ENCODE results near the gene LGALS4. TPM values are rescaled to one million over a fixed set of nuclear protein-coding genes. Genes with fewer than 3 reads are reported as not detected.

LGALS4 gene
- total RNA-seq, 3 donors from 2014 or later: 2,367 to 7,005 (median 6,199) TPM

GRCh38 chr19:38852231-38853044, 39.7 kb upstream of the LGALS4 start:
- no peaks in the 10 kb centered on the region for H3K9me3 ChIP-seq
- peaks cover 19% of the 10 kb centered on the region for H3K4me1 ChIP-seq (ENCODE audit: low read depth)
- DNase-seq (peak; percentile 73 to 83 (median 81)), ATAC-seq (no peak)
- H3K4me3 ChIP-seq: peak overlapping the region; percentile 44
- H3K36me3 ChIP-seq (ENCODE audit: low read depth): no peaks in the 10 kb centered on the region
- TF ChIP-seq CTCF (IDR thresholded peaks at IDR 0.05): no peak
- intact Hi-C loops (cut with DNase I, micrococcal nuclease): no loop called here

DNA sequence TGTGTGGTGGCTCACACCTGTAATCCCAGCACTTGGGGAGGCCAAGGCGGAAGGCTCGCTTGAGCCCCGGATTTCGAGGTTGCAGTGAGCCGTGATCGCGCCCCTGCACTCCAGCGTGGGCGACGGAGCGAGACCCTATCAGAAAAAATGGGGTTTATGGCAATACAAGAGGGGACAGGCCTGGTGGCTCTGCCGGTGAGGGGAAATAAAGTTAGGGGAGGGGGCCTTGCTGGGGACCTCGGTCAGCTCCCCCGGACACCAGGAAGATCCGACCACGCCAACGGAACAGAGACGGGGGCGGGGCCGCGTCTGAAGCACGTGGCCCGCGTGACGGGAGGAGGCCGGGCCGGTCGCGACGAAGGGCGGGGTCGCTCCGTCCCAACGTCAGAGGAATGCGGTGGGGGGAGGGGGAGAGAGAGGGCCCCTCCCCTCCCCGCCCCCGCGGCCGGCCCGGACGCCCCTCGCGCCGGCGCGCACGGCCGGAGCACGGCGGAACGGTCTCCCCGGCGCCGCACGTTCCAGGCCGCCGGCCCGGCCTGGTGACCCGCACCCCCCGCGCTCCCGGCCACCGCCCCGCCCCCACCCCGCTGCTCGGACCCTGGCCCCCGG, 39.0 kb upstream of the LGALS4 start:
- H3K4me3 ChIP-seq: peak overlapping the region; percentile 44
- intact Hi-C loops (cut with DNase I, micrococcal nuclease): no loop called here
- H3K9me3 ChIP-seq: no peaks in the 10 kb centered on the region
- TF ChIP-seq CTCF (IDR thresholded peaks at IDR 0.05): no peak
- ATAC-seq (peak; percentile 62), DNase-seq (peak; percentile 96 to 97 (median 97))
- H3K4me1 ChIP-seq (ENCODE audit: low read depth): peaks cover 24% of the 10 kb centered on the region
- H3K36me3 ChIP-seq (ENCODE audit: low read depth): peaks cover 4% of the 10 kb centered on the region

DNA sequence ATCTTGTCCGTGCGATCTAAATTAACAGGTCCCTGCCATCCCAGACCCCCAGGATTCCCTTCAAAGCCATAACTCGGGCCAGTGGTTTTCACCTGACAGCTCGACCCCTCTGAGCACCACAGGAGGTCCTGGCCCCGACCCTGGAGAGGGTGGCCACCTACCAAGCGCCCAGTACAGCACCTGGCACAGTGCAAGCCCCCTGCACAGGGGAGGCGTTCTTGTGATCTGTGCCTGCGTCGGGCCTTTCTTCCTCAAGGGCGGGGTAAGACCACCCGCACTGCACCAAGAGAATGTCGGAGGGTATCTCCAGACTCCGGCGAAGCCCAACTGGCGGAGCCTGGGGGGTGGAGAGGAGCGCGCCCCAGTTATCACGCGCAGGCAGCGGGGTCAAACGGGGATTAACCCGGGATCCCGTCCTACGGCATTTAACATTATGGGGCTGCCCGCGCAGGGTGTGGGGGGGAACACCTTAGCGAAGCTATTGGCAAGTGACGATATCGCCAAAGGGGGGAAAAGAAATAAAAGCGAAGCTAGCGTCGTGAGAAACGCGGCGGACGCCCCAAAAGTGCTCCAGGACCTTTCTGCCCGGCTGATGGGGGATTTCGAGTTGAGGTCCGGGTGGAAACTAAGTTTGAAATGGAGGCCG, 38.4 kb upstream of the LGALS4 start:
- H3K36me3 ChIP-seq (ENCODE audit: low read depth): peaks cover 10% of the 10 kb centered on the region
- DNase-seq: peak; percentile 59 to 81 (median 68)
- peak overlapping the region; percentile 44 for H3K4me3 ChIP-seq
- peaks cover 26% of the 10 kb centered on the region for H3K4me1 ChIP-seq (ENCODE audit: low read depth)
- no peak for TF ChIP-seq CTCF (IDR thresholded peaks at IDR 0.05)
- no peaks in the 10 kb centered on the region for H3K9me3 ChIP-seq
- ATAC-seq: no peak
- intact Hi-C loops (cut with DNase I, micrococcal nuclease): no loop called here

DNA sequence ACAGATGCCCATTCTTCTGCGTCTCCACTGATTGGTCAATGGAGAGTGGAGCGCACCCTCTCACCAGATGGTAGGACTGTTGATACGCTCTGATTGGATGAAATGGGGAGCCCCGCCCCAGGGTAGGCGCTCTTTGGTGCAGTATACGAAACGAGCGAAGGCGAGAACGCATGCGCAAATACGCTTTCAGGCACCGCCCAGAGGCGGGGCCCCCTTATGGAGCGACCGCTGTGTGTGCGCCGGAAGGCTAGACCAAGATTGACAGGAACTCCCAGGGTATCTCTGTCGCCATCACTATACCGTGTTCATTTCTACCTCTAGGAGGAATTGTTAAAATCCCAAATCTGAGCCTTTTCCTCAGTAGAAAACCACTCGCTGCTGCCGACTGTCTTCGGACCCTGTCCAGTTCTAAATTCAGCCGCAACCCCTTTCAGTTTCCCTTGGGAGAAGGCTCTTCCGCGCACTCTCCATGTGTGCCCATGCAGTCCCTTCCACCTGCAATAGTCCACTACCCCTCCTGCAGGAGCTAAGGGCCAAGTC, 37.8 kb upstream of the LGALS4 start:
- DNase-seq: peak in 2 of 3 donors; percentile 99 to 100
- Histone ChIP-seq H3K4me3 (peak overlapping the region; percentile 90), H3K36me3 (ENCODE audit: low read depth) (peaks cover 12% of the 10 kb centered on the region), H3K9me3 (no peaks in the 10 kb centered on the region), H3K4me1 (ENCODE audit: low read depth) (peaks cover 27% of the 10 kb centered on the region)
- intact Hi-C loops (cut with DNase I, micrococcal nuclease): no loop called here
- ATAC-seq: peak; percentile 78
- peak; percentile 7 for TF ChIP-seq CTCF (IDR thresholded peaks at IDR 0.05)

- peak; percentile 12 for TF ChIP-seq CTCF (IDR thresholded peaks at IDR 0.05)
- peaks cover 27% of the 10 kb centered on the region for H3K4me1 ChIP-seq (ENCODE audit: low read depth)
- intact Hi-C loops (cut with DNase I, micrococcal nuclease): no loop called here
- DNase-seq (peak in 2 of 3 donors; percentile 99), ATAC-seq (peak; percentile 79)
- peaks cover 16% of the 10 kb centered on the region for H3K36me3 ChIP-seq (ENCODE audit: low read depth)
- peak within 1 kb of the TSS; percentile 90 for H3K4me3 ChIP-seq
- H3K9me3 ChIP-seq: no peaks in the 10 kb centered on the region
Observed at GRCh38 chr19:38849860-38850435, 37.2 kb upstream of the LGALS4 start, which contains the start of gene HNRNPL. HNRNPL (minus strand) TSS chr19:38849986; CDS start chr19:38849966, 20 bp downstream.
